ENCODE data around the gene STXBP5.

The STXBP5 gene

GRCh38 chr6:147310521-147310920 is 106.3 kb downstream of the STXBP5 start:
- Histone ChIP-seq H3K27me3 (no peaks in the 10 kb centered on the region), H4K20me1 (no peaks in the 10 kb centered on the region), H3K27ac (no peak overlapping the region), H3K4me3 (no peak overlapping the region), H3K4me1 (peaks cover 0 to 2% (median 0%) of the 10 kb centered on the region in 10 experiments; a peak in 1 of 20 replicates), H3K9ac (no peak overlapping the region), H3K36me3 (peaks cover 0 to 33% (median 5%) of the 10 kb centered on the region in 11 experiments; a peak in 8 of 22 replicates), H3K9me3 (replicated peaks in 1 of 11) (no peaks in the 10 kb centered on the region), H3K4me2 (no peak overlapping the region)
- TF ChIP-seq Cebpa-rat (IDR thresholded peaks at IDR 0.05): no peak

- Histone ChIP-seq H3K9ac (no peak overlapping the region), H4K20me1 (no peaks in the 10 kb centered on the region), H3K36me3 (peaks cover 2 to 40% (median 9%) of the 10 kb centered on the region in 11 experiments; a peak in 13 of 22 replicates), H3K27me3 (no peaks in the 10 kb centered on the region), H3K4me3 (no peak overlapping the region), H3K27ac (no peak overlapping the region), H3K4me2 (no peak overlapping the region), H3K9me3 (replicated peaks in 1 of 11) (no peaks in the 10 kb centered on the region), H3K4me1 (peaks cover 0 to 5% (median 0%) of the 10 kb centered on the region in 10 experiments; a peak in 1 of 20 replicates)
- no peak for TF ChIP-seq Cebpa-rat (IDR thresholded peaks at IDR 0.05)
These were observed 107.0 kb downstream of the STXBP5 start for GRCh38 chr6:147311218-147311617.

- Histone ChIP-seq H3K9me3 (replicated peaks in 1 of 11) (no peaks in the 10 kb centered on the region), H3K4me3 (peak overlapping the region in 1 of 10 experiments; percentile 35; a peak in 1 of 20 replicates), H3K27ac (peak overlapping the region in 7 of 11 experiments; percentile 12 to 81 (median 72); a peak in 8 of 22 replicates), H4K20me1 (no peaks in the 10 kb centered on the region), H3K9ac (peak overlapping the region in 1 of 11 experiments; percentile 76; a peak in 1 of 22 replicates), H3K27me3 (no peaks in the 10 kb centered on the region), H3K4me2 (peak overlapping the region in 4 of 11 experiments; percentile 66 to 85 (median 80); a peak in 7 of 22 replicates), H3K36me3 (peaks cover 15 to 58% (median 31%) of the 10 kb centered on the region in 11 experiments; a peak in 19 of 22 replicates), H3K4me1 (peaks cover 4 to 27% (median 14%) of the 10 kb centered on the region in 10 experiments; a peak in 18 of 20 replicates)
- no peak for TF ChIP-seq Cebpa-rat (IDR thresholded peaks at IDR 0.05)
These were observed 117.0 kb downstream of the STXBP5 start for GRCh38 chr6:147321260-147321659.

- peak in 10 of 11 experiments; percentile 56 to 95 (median 80); a peak in 16 of 22 replicates for TF ChIP-seq Cebpa-rat (IDR thresholded peaks at IDR 0.05)
- Histone ChIP-seq H3K36me3 (peaks cover 16 to 62% (median 35%) of the 10 kb centered on the region in 11 experiments; a peak in 18 of 22 replicates), H3K4me2 (peak overlapping the region in 9 of 11 experiments; percentile 17 to 85 (median 62); a peak in 17 of 22 replicates), H3K9me3 (replicated peaks in 1 of 11) (no peaks in the 10 kb centered on the region), H3K27me3 (no peaks in the 10 kb centered on the region), H4K20me1 (no peaks in the 10 kb centered on the region), H3K4me1 (peaks cover 4 to 27% (median 14%) of the 10 kb centered on the region in 10 experiments; a peak in 18 of 20 replicates), H3K4me3 (peak overlapping the region in 2 of 10 experiments; percentile 22 to 35; a peak in 3 of 20 replicates), H3K27ac (peak overlapping the region; percentile 52 to 81 (median 71)), H3K9ac (peak overlapping the region in 8 of 11 experiments; percentile 15 to 76 (median 48); a peak in 14 of 22 replicates)
These were observed 118.3 kb downstream of the STXBP5 start for GRCh38 chr6:147322299-147323162.

GRCh38 chr6:147325557-147325956 is 121.3 kb downstream of the STXBP5 start:
- H3K36me3 ChIP-seq: peaks cover 14 to 52% (median 28%) of the 10 kb centered on the region in 11 experiments; a peak in 20 of 22 replicates
- TF ChIP-seq Cebpa-rat (IDR thresholded peaks at IDR 0.05): no peak
- H3K4me3 ChIP-seq: no peak overlapping the region

GRCh38 chr6:147331401-147331800 is 127.2 kb downstream of the STXBP5 start:
- Histone ChIP-seq H3K36me3 (peaks cover 4 to 46% (median 19%) of the 10 kb centered on the region in 11 experiments; a peak in 21 of 22 replicates), H3K4me2 (no peak overlapping the region), H3K9me3 (replicated peaks in 1 of 11) (no peaks in the 10 kb centered on the region), H3K4me1 (no peaks in the 10 kb centered on the region), H3K4me3 (no peak overlapping the region), H3K27me3 (no peaks in the 10 kb centered on the region), H4K20me1 (no peaks in the 10 kb centered on the region), H3K27ac (no peak overlapping the region), H3K9ac (no peak overlapping the region)
- no peak for TF ChIP-seq Cebpa-rat (IDR thresholded peaks at IDR 0.05)

More at GRCh38 chr6:147325557-147325956, 121.3 kb downstream of the STXBP5 start:
- H3K27me3 ChIP-seq: no peaks in the 10 kb centered on the region
- H4K20me1 ChIP-seq: no peaks in the 10 kb centered on the region
- no peak overlapping the region for H3K9ac ChIP-seq
- H3K27ac ChIP-seq: no peak overlapping the region
- no peak overlapping the region for H3K4me2 ChIP-seq
- H3K9me3 ChIP-seq (replicated peaks in 1 of 11): no peaks in the 10 kb centered on the region
- peaks cover 4 to 27% (median 14%) of the 10 kb centered on the region in 10 experiments; a peak in 18 of 20 replicates for H3K4me1 ChIP-seq

- Histone ChIP-seq H3K4me1 (no peaks in the 10 kb centered on the region), H3K36me3 (peaks cover 0 to 18% (median 7%) of the 10 kb centered on the region in 11 experiments; a peak in 7 of 22 replicates), H3K27ac (no peak overlapping the region), H3K27me3 (no peaks in the 10 kb centered on the region), H3K4me3 (no peak overlapping the region), H3K4me2 (no peak overlapping the region), H4K20me1 (no peaks in the 10 kb centered on the region), H3K9me3 (replicated peaks in 1 of 11) (no peaks in the 10 kb centered on the region), H3K9ac (no peak overlapping the region)
- no peak for TF ChIP-seq Cebpa-rat (IDR thresholded peaks at IDR 0.05)
These were observed 133.7 kb downstream of the STXBP5 start for GRCh38 chr6:147337921-147338320.

GRCh38 chr6:147341486-147341885 is 137.3 kb downstream of the STXBP5 start:
- peaks cover 0 to 21% (median 7%) of the 10 kb centered on the region in 11 experiments; a peak in 7 of 22 replicates for H3K36me3 ChIP-seq

GRCh38 chr6:147345902-147346301 is 141.7 kb downstream of the STXBP5 start:
- H3K9me3 ChIP-seq (replicated peaks in 1 of 11): no peaks in the 10 kb centered on the region
- no peak for TF ChIP-seq Cebpa-rat (IDR thresholded peaks at IDR 0.05)
- no peak overlapping the region for H3K27ac ChIP-seq
- H3K4me3 ChIP-seq: no peak overlapping the region
- no peaks in the 10 kb centered on the region for H3K27me3 ChIP-seq
- peaks cover 0 to 25% (median 6%) of the 10 kb centered on the region in 11 experiments; a peak in 7 of 22 replicates for H3K36me3 ChIP-seq
- H3K9ac ChIP-seq: no peak overlapping the region
- H3K4me2 ChIP-seq: no peak overlapping the region
- H3K4me1 ChIP-seq: no peaks in the 10 kb centered on the region
- H4K20me1 ChIP-seq: no peaks in the 10 kb centered on the region

More at GRCh38 chr6:147341486-147341885, 137.3 kb downstream of the STXBP5 start:
- no peak for TF ChIP-seq Cebpa-rat (IDR thresholded peaks at IDR 0.05)
- Histone ChIP-seq H3K9ac (no peak overlapping the region), H3K4me2 (no peak overlapping the region), H3K27ac (no peak overlapping the region), H3K27me3 (no peaks in the 10 kb centered on the region), H3K9me3 (replicated peaks in 1 of 11) (no peaks in the 10 kb centered on the region), H3K4me3 (no peak overlapping the region), H4K20me1 (no peaks in the 10 kb centered on the region), H3K4me1 (no peaks in the 10 kb centered on the region)

All from BLaER1 treated with 17β-estradiol and CSF1 and Interleukin-3, amounts not matched to agents 10 nM and 100 nM (cell line).